ENCODE results near the gene CRYZL1. TPM values are rescaled to one million over a fixed set of nuclear protein-coding genes. Genes with fewer than 3 reads are reported as not detected.

Gene CRYZL1
- total RNA-seq, 1 experiment from 2014 or later: 13.5 TPM

GRCh38 chr21:33685613-33686197, 44.2 kb upstream of the CRYZL1 start:
- peak overlapping the region; percentile 37 to 46 for H3K4me3 Mint-ChIP-seq
- H3K4ac ChIP-seq (ENCODE audit: low read depth, low read length): no peak overlapping the region
- no peak overlapping the region for H4K5ac ChIP-seq (ENCODE audit: insufficient read length, low read depth, low read length)
- H3K79me1 ChIP-seq (ENCODE audit: insufficient read depth, low read depth, low read length, poor library complexity, severe bottlenecking): no peaks in the 10 kb centered on the region
- no peak overlapping the region for H4K91ac ChIP-seq (ENCODE audit: insufficient read length, low read depth, low read length)
- H2BK120ac ChIP-seq (ENCODE audit: low read depth, low read length, poor library complexity, severe bottlenecking): no peak overlapping the region
- H2AK5ac ChIP-seq (ENCODE audit: insufficient read length, low read length): no peak overlapping the region
- H3K9ac ChIP-seq (ENCODE audit: extremely low read depth, insufficient read length, low read length): no peak overlapping the region
- no peaks in the 10 kb centered on the region for H4K20me1 ChIP-seq (ENCODE audit: control insufficient read depth, insufficient read depth, insufficient read length)
- no peak overlapping the region for H2BK12ac ChIP-seq (ENCODE audit: insufficient read length, low read depth, low read length)
- no peak overlapping the region for H3K18ac ChIP-seq (ENCODE audit: insufficient read length, low read depth, low read length)
- H3K9me3 ChIP-seq (ENCODE audit: control insufficient read depth, low read depth, low read length): no peaks in the 10 kb centered on the region
- H3K79me2 ChIP-seq (ENCODE audit: insufficient read depth, low read length): peaks cover 30% of the 10 kb centered on the region; the same call in 1 of the 2 replicates
- H3K27ac Mint-ChIP-seq: peak overlapping the region; percentile 74 to 96 (median 90); a peak in 6 of 7 replicates
- no peak for TF ChIP-seq CTCF (conservative IDR thresholded peaks at IDR 0.05)
- H3K4me2 ChIP-seq (ENCODE audit: insufficient read depth, insufficient read length, low read length): peak overlapping the region; percentile 57
- no peak overlapping the region for H3T11ph ChIP-seq (ENCODE audit: low read length)
- no peak overlapping the region for H2BK5ac ChIP-seq (ENCODE audit: insufficient read length, low read length)
- no peaks in the 10 kb centered on the region for H3K9me3 Mint-ChIP-seq
- peak overlapping the region; percentile 88 for H3K27ac ChIP-seq (ENCODE audit: insufficient read length, low read depth, low read length)
- H3K36me3 Mint-ChIP-seq (ENCODE audit: insufficient read depth in 1 of 3, low read depth in 3 of 3): peaks cover 4 to 9% (median 6%) of the 10 kb centered on the region in 3 experiments; a peak in 6 of 7 replicates
- no peak overlapping the region for H3K56ac ChIP-seq (ENCODE audit: insufficient read length, low read depth, low read length)
- H3K23ac ChIP-seq (ENCODE audit: insufficient read length, low read depth, low read length): no peak overlapping the region
- H2BK20ac ChIP-seq (ENCODE audit: low read depth, low read length, poor library complexity, severe bottlenecking): no peak overlapping the region
- no peaks in the 10 kb centered on the region for H3K27me3 Mint-ChIP-seq (ENCODE audit: low read depth)
- no peak overlapping the region for H3K14ac ChIP-seq (ENCODE audit: insufficient read depth, low read length)
- DNase-seq: no peak
- peaks cover 62 to 72% of the 10 kb centered on the region in 2 experiments for H3K4me1 Mint-ChIP-seq
- no peak overlapping the region for H2AFZ ChIP-seq (ENCODE audit: low read length)
- H3K23me2 ChIP-seq (ENCODE audit: insufficient read length, low read depth, low read length, poor library complexity, severe bottlenecking): no peaks in the 10 kb centered on the region
- H3K27me3 ChIP-seq (ENCODE audit: insufficient read depth, low read length): no peaks in the 10 kb centered on the region; the same call in 1 of the 2 replicates
- peaks cover 11% of the 10 kb centered on the region for H3K4me1 ChIP-seq (ENCODE audit: insufficient read depth, low read length)
- no peak overlapping the region for H2BK15ac ChIP-seq (ENCODE audit: low read depth, low read length)
- no peak overlapping the region for H4K8ac ChIP-seq (replicated peaks; ENCODE audit: insufficient read length, low read depth, low read length)
